HG02884 (cell line): ENCODE measurements around the gene ADM2.

Experiments used
- ATAC-seq: cut with Tn5 transposase; IDR thresholded peaks from one replicate; pipeline ENCODE4 v1.9.1; 2021; ENCODE audit warnings: mild to moderate bottlenecking, moderate library complexity; ENCODE audit not compliant: unreplicated experiment

The ADM2 gene

GRCh38 chr22:50467341-50467740 is 14.0 kb upstream of the ADM2 start:
- no peak for ATAC-seq

GRCh38 chr22:50467773-50468440 is 13.4 kb upstream of the ADM2 start:
- ATAC-seq, result no peak

- no peak for ATAC-seq
Measured at GRCh38 chr22:50468626-50469025, 12.7 kb upstream of the ADM2 start.

GRCh38 chr22:50469377-50470305 is 11.7 kb upstream of the ADM2 start:
- ATAC-seq, result no peak

GRCh38 chr22:50470491-50470890 is 10.9 kb upstream of the ADM2 start:
- ATAC-seq, result no peak

- ATAC-seq, result no peak
Measured at GRCh38 chr22:50471197-50471847, 10.0 kb upstream of the ADM2 start.

GRCh38 chr22:50471962-50472361 is 9.4 kb upstream of the ADM2 start:
- ATAC-seq, result no peak

- ATAC-seq, result no peak
Measured at GRCh38 chr22:50473088-50473487, 8.3 kb upstream of the ADM2 start.

GRCh38 chr22:50473855-50474671 is 7.3 kb upstream of the ADM2 start:
- no peak for ATAC-seq

- ATAC-seq, result peak; percentile 68
Measured at GRCh38 chr22:50474710-50475651, 6.4 kb upstream of the ADM2 start, which contains the start of gene SBF1. Gene SBF1 (minus strand): TSS chr22:50475035. CDS start chr22:50474840, 195 bp downstream.

- ATAC-seq, result no peak
Measured at GRCh38 chr22:50475652-50476002, 5.7 kb upstream of the ADM2 start.

GRCh38 chr22:50476868-50477267 is 4.5 kb upstream of the ADM2 start:
- no peak for ATAC-seq

GRCh38 chr22:50477923-50478322 is 3.4 kb upstream of the ADM2 start:
- no peak for ATAC-seq

- ATAC-seq, result no peak
Measured at GRCh38 chr22:50479721-50480120, 1.6 kb upstream of the ADM2 start.

- ATAC-seq, result no peak
Measured at GRCh38 chr22:50481045-50481439, 301 bp upstream of the ADM2 start.

GRCh38 chr22:50482107-50483074 is 1.0 kb downstream of the ADM2 start:
- no peak for ATAC-seq

GRCh38 chr22:50483106-50483505 is 1.8 kb downstream of the ADM2 start:
- ATAC-seq, result no peak

GRCh38 chr22:50483556-50483955 is 2.2 kb downstream of the ADM2 start:
- ATAC-seq, result no peak
